Type B pancreatic cell (in vitro differentiated cells): Measurements from ENCODE around the gene DMD. TPM values are rescaled to one million over a fixed set of nuclear protein-coding genes. Genes with fewer than 3 reads are reported as not detected.

Experiments used
- DNase-seq: peaks from one replicate; pipeline ENCODE4 v3.0.0; 2021; ENCODE audit warnings: mixed read lengths; ENCODE audit not compliant: unreplicated experiment; ENCODE audit errors: extremely low spot score
- H3K27ac Mint-ChIP-seq: 2 replicates; pipeline ENCODE4 v1.8.0; 2021; ENCODE audit warnings: mild to moderate bottlenecking, mixed read lengths
- H3K27me3 Mint-ChIP-seq: 2 replicates; pipeline ENCODE4 v1.8.0; 2021; ENCODE audit warnings: mixed read lengths
- H3K36me3 Mint-ChIP-seq: 2 replicates; pipeline ENCODE4 v1.8.0; 2021; ENCODE audit warnings: mixed read lengths
- H3K4me1 Mint-ChIP-seq: one replicate; pipeline ENCODE4 v1.8.0; 2021; ENCODE audit warnings: mixed read lengths; ENCODE audit not compliant: unreplicated experiment
- H3K4me3 Mint-ChIP-seq: 2 replicates; pipeline ENCODE4 v1.8.0; 2021; ENCODE audit warnings: mild to moderate bottlenecking, mixed read lengths
- H3K9me3 Mint-ChIP-seq: 2 replicates; pipeline ENCODE4 v1.8.0; 2021; ENCODE audit warnings: mixed read lengths
- CTCF ChIP-seq: fragments of 200-600 bp; sonication (generic); conservative IDR thresholded peaks from 2 replicates; pipeline ENCODE4 v1.5.0; 2021; ENCODE audit warnings: antibody characterized with exemption, mild to moderate bottlenecking
- total RNA-seq: library from RNA; stranded (reverse); gene quantifications from 2 replicates; pipeline ENCODE4 v1.2.1, GENCODE V29; 2021; ENCODE audit warnings: low replicate concordance

Gene DMD
- total RNA-seq, 1 donor from 2014 or later = 57.1 TPM

GRCh38 chrX:32024072-32024471, 1187.3 kb downstream of the DMD start:
- Mint-ChIP-seq H3K27me3 (no peaks in the 10 kb centered on the region), H3K4me1 (no peaks in the 10 kb centered on the region), H3K36me3 (no peaks in the 10 kb centered on the region), H3K9me3 (peaks cover 4% of the 10 kb centered on the region), H3K27ac (no peak overlapping the region), H3K4me3 (no peak overlapping the region)
- DNase-seq = no peak
- no peak for TF ChIP-seq CTCF

- no peak for DNase-seq
- Mint-ChIP-seq H3K4me1 (no peaks in the 10 kb centered on the region), H3K4me3 (no peak overlapping the region), H3K27ac (no peak overlapping the region), H3K36me3 (no peaks in the 10 kb centered on the region), H3K27me3 (no peaks in the 10 kb centered on the region), H3K9me3 (peaks cover 7% of the 10 kb centered on the region)
- no peak for TF ChIP-seq CTCF
These were observed 1195.2 kb downstream of the DMD start for GRCh38 chrX:32016195-32016594.

GRCh38 chrX:32010948-32011347, 1200.4 kb downstream of the DMD start:
- H3K27me3 Mint-ChIP-seq = no peaks in the 10 kb centered on the region
- no peak for DNase-seq
- no peaks in the 10 kb centered on the region for H3K36me3 Mint-ChIP-seq
- TF ChIP-seq CTCF = no peak
- H3K9me3 Mint-ChIP-seq = peaks cover 4% of the 10 kb centered on the region
- no peak overlapping the region for H3K27ac Mint-ChIP-seq
- H3K4me3 Mint-ChIP-seq = no peak overlapping the region
- H3K4me1 Mint-ChIP-seq = no peaks in the 10 kb centered on the region

- H3K4me1 Mint-ChIP-seq = no peaks in the 10 kb centered on the region
- peaks cover 4% of the 10 kb centered on the region for H3K9me3 Mint-ChIP-seq
- H3K27ac Mint-ChIP-seq = no peak overlapping the region
- no peak for TF ChIP-seq CTCF
- H3K4me3 Mint-ChIP-seq = no peak overlapping the region
- no peaks in the 10 kb centered on the region for H3K27me3 Mint-ChIP-seq
- no peak for DNase-seq
- H3K36me3 Mint-ChIP-seq = no peaks in the 10 kb centered on the region
These were observed 1201.1 kb downstream of the DMD start for GRCh38 chrX:32010212-32010611.

- Mint-ChIP-seq H3K4me1 (no peaks in the 10 kb centered on the region), H3K27ac (no peak overlapping the region), H3K36me3 (no peaks in the 10 kb centered on the region), H3K4me3 (no peak overlapping the region), H3K27me3 (no peaks in the 10 kb centered on the region), H3K9me3 (no peaks in the 10 kb centered on the region)
- no peak for DNase-seq
- no peak for TF ChIP-seq CTCF
These were observed 1217.7 kb downstream of the DMD start for GRCh38 chrX:31993637-31994036.

- Mint-ChIP-seq H3K36me3 (no peaks in the 10 kb centered on the region), H3K4me3 (no peak overlapping the region), H3K27ac (no peak overlapping the region), H3K9me3 (peaks cover 6% of the 10 kb centered on the region), H3K27me3 (no peaks in the 10 kb centered on the region), H3K4me1 (no peaks in the 10 kb centered on the region)
- TF ChIP-seq CTCF = no peak
- no peak for DNase-seq
These were observed 1222.4 kb downstream of the DMD start for GRCh38 chrX:31988975-31989374.
